Brain microvascular endothelial cell (primary cell): Measurements from ENCODE around the gene RCOR2.

Experiments used
- DNase-seq: peaks from one replicate; pipeline ENCODE4 v3.0.0-alpha.2; 2020
- H3K27ac ChIP-seq: fragments of 250-450 bp; sonication (Bioruptor Pico); 2 replicates; pipeline ENCODE4 v1.5.1; 2020; ENCODE audit warnings: mild to moderate bottlenecking, moderate library complexity
- H3K27me3 ChIP-seq: fragments of 250-450 bp; sonication (Bioruptor Pico); replicated peaks from 2 replicates; pipeline ENCODE4 v1.5.1; 2020; ENCODE audit warnings: mild to moderate bottlenecking
- H3K36me3 ChIP-seq: fragments of 250-450 bp; sonication (Bioruptor Pico); replicated peaks from 2 replicates; pipeline ENCODE4 v1.5.1; 2020; ENCODE audit warnings: mild to moderate bottlenecking
- H3K4me3 ChIP-seq: 2 replicates; pipeline ENCODE4 v1.5.1; 2011; ENCODE audit warnings: low read depth, mild to moderate bottlenecking, control low read depth, low read length, moderate library complexity
- CTCF ChIP-seq: IDR thresholded peaks from 2 replicates; pipeline ENCODE4 v1.5.1; 2011; ENCODE audit warnings: low read depth, mild to moderate bottlenecking, moderate library complexity, low read length, control low read depth, inconsistent platforms; ENCODE audit errors: missing control alignments
- in situ Hi-C: cut with HindIII; loops from 2 replicates; pipeline ENCODE4 v1.10.0; 2017; ENCODE audit warnings: low sequenced_read_pairs, low pct_ligation_motif_present

RCOR2 gene

GRCh38 chr11:63915961-63916836 lies 765 bp downstream of the RCOR2 start:
- Histone ChIP-seq H3K36me3 (no peaks in the 10 kb centered on the region), H3K27ac (no peak overlapping the region), H3K27me3 (no peaks in the 10 kb centered on the region), H3K4me3 (peak overlapping the region; percentile 50)
- in situ Hi-C loops, result no loop called here
- peak; percentile 70 for TF ChIP-seq CTCF
- no peak for DNase-seq

DNA sequence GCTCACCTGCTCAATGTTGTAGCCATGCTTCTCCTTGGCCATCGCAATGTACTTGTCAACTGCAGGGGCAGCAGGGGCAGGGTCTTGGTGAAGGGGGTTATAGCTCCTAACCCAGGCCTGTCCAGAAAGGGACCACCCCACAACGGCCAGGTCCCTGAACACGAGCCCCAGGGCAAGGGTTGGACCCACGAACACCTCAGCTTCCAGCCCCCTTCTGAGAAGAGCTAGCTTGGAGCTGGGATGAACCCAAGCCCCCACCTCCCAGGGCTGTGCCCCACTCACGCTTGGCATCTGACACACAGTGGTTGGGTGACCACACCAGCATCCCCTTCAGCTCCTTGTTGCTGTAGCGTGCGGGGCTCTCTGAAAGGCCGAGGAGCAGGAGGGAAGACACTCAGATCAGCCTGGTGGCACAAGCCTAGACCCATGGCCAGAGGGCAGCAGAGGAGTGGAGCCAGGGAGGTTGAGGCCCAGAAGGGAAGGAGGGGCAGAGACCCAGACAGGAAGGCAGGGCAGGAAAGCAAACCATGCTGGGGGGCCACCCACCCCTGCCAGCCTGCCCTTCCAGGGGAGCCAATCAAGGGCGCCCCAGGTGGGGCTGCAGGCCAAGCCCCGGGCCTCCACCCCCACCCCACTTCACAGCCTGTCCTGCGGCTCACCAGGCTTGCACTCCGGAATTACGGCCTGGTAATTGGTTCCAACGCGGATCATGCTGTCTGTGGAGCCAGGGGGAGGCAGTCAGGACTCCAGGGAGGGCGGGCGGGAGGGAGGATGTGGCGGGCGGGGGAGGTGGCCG lies 1.9 kb downstream of the RCOR2 start:
- no peak for TF ChIP-seq CTCF
- no peak for DNase-seq
- H3K36me3 ChIP-seq, result peaks cover under 1% of the 10 kb centered on the region
- no peaks in the 10 kb centered on the region for H3K27me3 ChIP-seq
- in situ Hi-C loops, result no loop called here
- H3K4me3 ChIP-seq, result no peak overlapping the region
- H3K27ac ChIP-seq, result no peak overlapping the region

GRCh38 chr11:63913866-63914830 lies 2.8 kb downstream of the RCOR2 start:
- DNase-seq, result no peak
- H3K4me3 ChIP-seq, result no peak overlapping the region
- H3K27ac ChIP-seq, result no peak overlapping the region
- peaks cover 5% of the 10 kb centered on the region for H3K36me3 ChIP-seq
- H3K27me3 ChIP-seq, result no peaks in the 10 kb centered on the region
- in situ Hi-C loops, result no loop called here
- no peak for TF ChIP-seq CTCF

GRCh38 chr11:63912678-63913077 lies 4.3 kb downstream of the RCOR2 start:
- no peak for DNase-seq
- Histone ChIP-seq H3K4me3 (no peak overlapping the region), H3K36me3 (peaks cover 19% of the 10 kb centered on the region), H3K27me3 (no peaks in the 10 kb centered on the region), H3K27ac (no peak overlapping the region)
- no peak for TF ChIP-seq CTCF
- in situ Hi-C loops, result no loop called here

- Histone ChIP-seq H3K27ac (no peak overlapping the region), H3K4me3 (no peak overlapping the region), H3K27me3 (no peaks in the 10 kb centered on the region), H3K36me3 (peaks cover 24% of the 10 kb centered on the region)
- in situ Hi-C loops, result no loop called here
- TF ChIP-seq CTCF, result no peak
- DNase-seq, result no peak
These were observed 5.1 kb downstream of the RCOR2 start for GRCh38 chr11:63911876-63912275.
